Dedifferentiated amniotic fluid mesenchymal stem cell (primary cell): ENCODE data around the gene ZNF69.
"Not testable (repeated sequence)": the region's sequence is repeated elsewhere in the genome, so short reads cannot be mapped to it uniquely, and the experiment has no call there.

Source experiments
- DNase-seq: peaks from one replicate; pipeline ENCODE4 v3.0.0-alpha.2; 2016; ENCODE audit errors: extremely low spot score

Gene ZNF69

GRCh38 chr19:11887611-11888531 is at the start of gene ZNF69:
Gene ZNF69 (plus strand): TSS chr19:11887782. CDS start chr19:11887924, 142 bp downstream.
- peak; percentile 46 for DNase-seq

DNA sequence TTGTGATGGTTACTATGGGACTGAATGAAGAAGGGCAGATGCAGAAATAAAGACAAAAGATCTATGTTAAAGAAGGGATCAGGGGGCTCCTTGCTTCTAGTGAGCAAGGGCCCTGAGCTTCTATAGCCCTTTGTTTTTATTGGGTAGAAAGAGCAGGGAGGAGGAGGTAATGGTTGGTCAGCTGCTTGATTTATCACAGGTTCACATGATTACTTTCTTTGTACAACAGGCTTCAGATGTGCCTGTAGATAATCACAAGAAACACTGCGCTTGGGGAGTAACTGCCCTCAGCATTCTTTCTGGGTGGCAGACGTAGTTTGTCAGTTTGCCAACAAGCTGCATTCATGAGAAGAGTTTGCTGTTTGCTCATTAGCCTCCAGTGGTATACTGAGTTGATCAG is 43.9 kb upstream of the ZNF69 start:
- no peak for DNase-seq

GRCh38 chr19:11847615-11848014 is 40.0 kb upstream of the ZNF69 start:
- not testable (repeated sequence) for DNase-seq

DNA sequence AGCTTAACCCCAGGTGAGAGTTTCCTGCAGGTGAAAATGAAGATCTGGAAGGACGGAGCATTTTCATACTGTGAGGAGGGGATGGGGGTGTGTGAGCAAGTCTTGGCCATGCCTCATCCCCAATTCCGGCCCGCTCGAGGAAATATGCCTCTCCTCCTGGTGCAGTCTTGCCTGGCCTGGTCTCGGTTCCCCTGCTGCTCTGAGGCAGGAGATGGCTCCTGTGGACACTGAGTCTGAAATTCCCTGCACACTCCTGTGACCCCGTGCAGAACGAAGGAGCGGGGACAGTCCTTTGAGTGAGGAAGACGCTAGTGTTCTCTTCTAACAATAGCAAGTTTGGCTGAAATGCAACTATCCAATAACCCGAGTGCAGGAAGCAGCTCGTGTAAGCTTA is 39.4 kb upstream of the ZNF69 start:
- DNase-seq, result no peak

- DNase-seq, result peak; percentile 74
Measured at GRCh38 chr19:11848594-11849469, 38.8 kb upstream of the ZNF69 start, which contains the start of gene ZNF439. Gene ZNF439 (plus strand): TSS chr19:11848726. CDS start chr19:11848868, 142 bp downstream.

- not testable (repeated sequence) for DNase-seq
Measured at GRCh38 chr19:11850289-11850688, 37.3 kb upstream of the ZNF69 start.

- no peak for DNase-seq
Measured at GRCh38 chr19:11853358-11853757, 34.2 kb upstream of the ZNF69 start.

DNA sequence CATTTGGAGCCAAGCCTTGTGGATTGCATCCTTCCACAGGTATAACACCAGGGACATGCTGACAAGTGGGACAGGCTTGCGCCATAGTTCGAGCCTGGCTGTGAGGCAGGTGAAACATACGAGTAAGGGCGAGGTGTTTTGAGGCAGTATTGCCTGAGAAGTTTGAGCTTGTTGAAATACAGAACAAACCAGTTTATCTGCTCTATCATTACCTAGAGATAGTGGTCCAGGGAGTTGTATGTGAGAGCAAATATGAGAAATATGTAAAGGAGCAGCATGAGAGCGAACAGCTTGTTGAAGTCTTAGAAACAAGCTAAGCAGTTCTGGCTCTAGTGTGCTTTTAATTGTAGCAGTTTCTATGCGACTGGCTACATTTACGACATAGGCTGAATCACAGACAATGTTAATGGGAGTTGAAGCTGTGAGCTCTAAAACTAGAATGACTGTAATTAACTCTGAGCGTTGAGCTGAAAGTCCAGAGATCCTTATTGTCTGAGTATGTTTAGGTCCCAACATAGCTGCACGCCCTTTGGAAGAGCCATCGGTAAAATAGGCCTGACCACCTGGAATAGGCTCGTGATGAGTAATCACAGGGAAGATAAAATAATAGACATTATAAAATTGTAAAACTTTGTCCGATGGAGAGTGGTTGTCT is 30.9 kb upstream of the ZNF69 start:
- no peak for DNase-seq

GRCh38 chr19:11860721-11861120 is 26.9 kb upstream of the ZNF69 start:
- no peak for DNase-seq

DNA sequence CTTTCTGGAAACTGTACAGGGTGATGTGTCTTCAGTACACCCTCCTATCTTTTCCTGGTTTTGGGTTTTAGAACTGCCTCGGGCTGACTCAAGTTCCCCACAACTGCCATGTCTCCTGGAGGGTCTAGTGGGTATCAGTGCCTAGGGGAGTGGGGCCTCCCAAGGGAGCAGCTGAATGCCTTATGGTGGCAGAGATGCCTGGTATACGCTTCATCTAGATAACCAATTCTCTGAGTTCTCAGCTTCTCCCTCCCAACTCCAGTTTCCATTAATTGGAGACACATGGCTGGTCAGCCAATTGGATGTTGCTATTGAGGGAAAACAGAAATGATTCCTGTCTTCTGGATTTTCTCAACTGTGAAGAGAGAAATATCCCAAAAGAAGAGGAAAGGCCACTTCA is 26.3 kb upstream of the ZNF69 start:
- no peak for DNase-seq

- not testable (repeated sequence) for DNase-seq
Measured at GRCh38 chr19:11867766-11868165, 19.8 kb upstream of the ZNF69 start.

GRCh38 chr19:11868188-11868587 is 19.4 kb upstream of the ZNF69 start:
- DNase-seq, result no peak

- no peak for DNase-seq
Measured at GRCh38 chr19:11872624-11873023, 15.0 kb upstream of the ZNF69 start.

GRCh38 chr19:11873762-11874161 is 13.8 kb upstream of the ZNF69 start:
- DNase-seq, result no peak

GRCh38 chr19:11879687-11880266 is 7.8 kb upstream of the ZNF69 start:
- not testable (repeated sequence) for DNase-seq

- no peak for DNase-seq
Measured at GRCh38 chr19:11880598-11880997, 7.0 kb upstream of the ZNF69 start.

GRCh38 chr19:11881151-11881800 is 6.3 kb upstream of the ZNF69 start:
- peak; percentile 40 for DNase-seq

DNA sequence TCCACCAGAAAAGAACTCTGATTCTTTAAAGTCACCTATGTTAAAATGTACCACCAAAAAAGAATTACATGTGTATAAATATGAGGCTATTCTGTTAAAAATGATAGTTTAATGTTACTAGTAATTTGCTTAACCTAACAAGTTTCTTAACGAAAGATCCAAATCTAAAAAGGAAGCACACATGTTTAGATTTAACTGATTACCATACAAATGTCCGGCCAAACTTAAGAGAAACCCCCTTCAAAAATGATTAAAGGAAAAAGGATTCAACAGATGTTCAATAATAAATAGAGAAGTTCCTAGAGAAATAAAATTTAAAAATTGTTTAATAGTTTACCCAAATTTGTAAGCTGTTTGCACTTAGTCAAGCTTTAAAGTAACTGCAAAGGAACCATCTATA is 5.0 kb upstream of the ZNF69 start:
- DNase-seq, result no peak

- DNase-seq, result no peak
Measured at GRCh38 chr19:11887234-11887610, 360 bp upstream of the ZNF69 start.

GRCh38 chr19:11889901-11890300 is 2.3 kb downstream of the ZNF69 start:
- DNase-seq, result not testable (repeated sequence)

DNA sequence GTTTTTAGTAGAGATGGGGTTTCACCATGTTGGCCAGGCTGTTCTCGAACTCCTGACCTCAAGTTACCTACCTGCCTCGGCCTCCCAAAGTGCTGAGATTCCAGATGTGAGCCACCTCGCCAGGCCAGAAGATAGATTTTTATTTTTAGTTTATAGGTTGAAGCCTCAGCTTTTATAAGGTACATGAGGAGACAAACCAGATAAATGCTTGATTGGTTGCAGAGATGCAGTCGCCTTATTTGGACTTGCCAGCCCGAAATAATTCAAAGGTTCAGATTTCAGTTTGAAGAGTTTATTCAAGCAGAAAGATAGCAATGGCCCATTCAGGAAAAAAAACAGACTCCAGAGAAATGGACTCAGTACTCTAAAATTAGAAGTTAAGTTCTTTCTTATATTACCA is 3.1 kb downstream of the ZNF69 start:
- DNase-seq, result no peak
